ENCODE measurements around the gene RNU1-4. TPM values are rescaled to one million over a fixed set of nuclear protein-coding genes. Genes with fewer than 3 reads are reported as not detected.
"Not testable (repeated sequence)": the region's sequence is repeated elsewhere in the genome, so short reads cannot be mapped to it uniquely, and the experiment has no call there.

The RNU1-4 gene
- total RNA-seq, 4 donors from 2014 or later = under 0.01 TPM; not detected in 2

DNA sequence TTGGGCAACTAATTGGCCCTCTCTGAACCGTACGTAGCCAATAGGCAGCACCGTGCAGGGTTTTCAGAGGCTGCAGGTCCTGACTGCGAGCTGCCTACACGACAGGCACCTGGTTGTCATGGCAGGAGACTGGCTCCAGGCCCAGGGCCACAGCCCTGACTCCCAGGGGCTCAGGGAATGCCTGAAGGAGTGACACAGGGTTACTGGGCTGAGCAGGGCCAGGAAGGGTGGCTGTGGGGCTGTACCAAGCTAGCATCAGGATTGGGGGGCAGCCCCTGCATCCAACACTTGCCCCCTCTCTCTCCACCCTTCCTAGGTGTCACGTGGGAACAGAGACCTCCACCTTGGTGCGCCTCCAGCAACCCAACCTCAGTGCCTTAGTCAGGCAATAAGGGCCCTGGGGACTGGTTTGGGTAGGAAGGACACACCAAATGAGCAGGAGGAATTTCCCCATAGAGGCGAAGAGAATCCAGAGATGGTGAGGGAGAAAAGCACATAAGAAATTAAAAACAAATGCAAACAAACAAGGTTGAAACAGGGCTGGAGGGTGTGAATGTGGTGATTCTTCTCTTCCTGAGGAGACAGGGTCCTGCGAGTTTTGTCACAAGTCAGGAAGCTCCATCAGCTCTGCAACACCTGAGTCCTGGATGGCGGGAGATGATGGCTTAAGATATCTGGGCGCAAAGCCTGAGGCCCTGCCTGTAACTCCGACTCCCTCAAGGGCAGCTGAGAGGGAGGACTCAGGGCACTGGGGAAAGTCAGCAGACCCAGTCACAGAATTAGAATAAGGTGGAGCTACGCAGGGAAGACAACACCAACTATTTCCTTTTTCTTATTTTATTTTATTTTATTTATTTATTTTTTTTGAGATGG is 19.7 kb upstream of the RNU1-4 start:
- Histone ChIP-seq H3K4me3 (no peak overlapping the region), H3K27me3 (peaks cover 0 to 70% (median 13%) of the 10 kb centered on the region in 4 donors), H3K36me3 (no peaks in the 10 kb centered on the region), H3K9me3 (no peaks in the 10 kb centered on the region), H3K27ac (replicated peaks in 1 of 4) (no peak overlapping the region), H3K4me1 (no peaks in the 10 kb centered on the region)
- intact Hi-C loops (cut with DNase I) = loop anchor here (10.0 kb wide), 1 partner anchor 204 kb away; the partner anchor contains the start of gene CROCC
- 89% methylated on average over 13 of the region's 13 CpGs for WGBS
- DNase-seq (ENCODE audit: extremely low spot score) = peak; percentile 93
- TF ChIP-seq EP300 (IDR thresholded peaks at IDR 0.05) (no peak), POLR2A (IDR thresholded peaks at IDR 0.05; ENCODE audit: low read depth) (no peak)
- TF ChIP-seq, protein P1, sequence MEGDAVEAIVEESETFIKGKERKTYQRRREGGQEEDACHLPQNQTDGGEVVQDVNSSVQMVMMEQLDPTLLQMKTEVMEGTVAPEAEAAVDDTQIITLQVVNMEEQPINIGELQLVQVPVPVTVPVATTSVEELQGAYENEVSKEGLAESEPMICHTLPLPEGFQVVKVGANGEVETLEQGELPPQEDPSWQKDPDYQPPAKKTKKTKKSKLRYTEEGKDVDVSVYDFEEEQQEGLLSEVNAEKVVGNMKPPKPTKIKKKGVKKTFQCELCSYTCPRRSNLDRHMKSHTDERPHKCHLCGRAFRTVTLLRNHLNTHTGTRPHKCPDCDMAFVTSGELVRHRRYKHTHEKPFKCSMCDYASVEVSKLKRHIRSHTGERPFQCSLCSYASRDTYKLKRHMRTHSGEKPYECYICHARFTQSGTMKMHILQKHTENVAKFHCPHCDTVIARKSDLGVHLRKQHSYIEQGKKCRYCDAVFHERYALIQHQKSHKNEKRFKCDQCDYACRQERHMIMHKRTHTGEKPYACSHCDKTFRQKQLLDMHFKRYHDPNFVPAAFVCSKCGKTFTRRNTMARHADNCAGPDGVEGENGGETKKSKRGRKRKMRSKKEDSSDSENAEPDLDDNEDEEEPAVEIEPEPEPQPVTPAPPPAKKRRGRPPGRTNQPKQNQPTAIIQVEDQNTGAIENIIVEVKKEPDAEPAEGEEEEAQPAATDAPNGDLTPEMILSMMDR (IDR thresholded peaks at IDR 0.05) = no peak

DNA sequence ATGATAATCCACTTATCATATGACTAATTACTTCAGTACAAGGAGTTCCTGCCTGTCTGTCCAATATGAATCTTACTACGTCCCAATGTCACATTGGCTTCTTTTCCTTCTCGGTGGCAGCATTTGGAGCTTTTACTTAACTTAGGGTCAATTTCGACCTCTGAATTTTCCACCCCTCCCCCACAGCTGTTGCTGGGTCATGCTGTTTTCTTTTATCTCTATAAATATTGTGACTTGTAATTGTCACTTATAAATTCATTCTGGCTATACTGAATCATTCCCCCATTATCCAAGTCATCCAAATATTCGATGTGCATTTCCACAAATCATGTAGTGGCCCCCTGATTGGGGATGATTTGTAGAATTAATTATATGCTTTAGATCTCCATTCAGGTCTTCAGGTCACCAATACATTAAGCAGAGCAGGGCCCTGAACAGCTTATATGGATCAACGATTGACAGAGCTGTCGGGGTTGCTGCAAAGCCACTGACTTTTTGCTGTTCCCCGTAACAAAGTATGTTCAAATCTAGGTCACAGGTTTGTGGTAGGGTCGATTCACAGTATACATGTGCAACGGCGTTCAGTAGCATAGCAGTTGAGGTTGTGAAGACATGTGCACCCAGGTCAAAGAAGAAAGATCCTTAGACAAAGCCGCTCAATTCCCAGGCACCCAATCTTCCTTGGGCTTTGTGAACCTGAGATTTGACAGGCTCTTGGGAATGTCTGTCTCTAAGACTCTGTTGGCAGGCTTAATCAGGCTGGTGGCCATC is 18.3 kb upstream of the RNU1-4 start:
- H3K4me3 ChIP-seq = no peak overlapping the region
- WGBS = 72% methylated on average over 11 of the region's 11 CpGs
- intact Hi-C loops (cut with DNase I) = loop anchor here (10.0 kb wide), 1 partner anchor 203 kb away; the partner anchor contains the start of gene CROCC
- no peaks in the 10 kb centered on the region for H3K9me3 ChIP-seq
- H3K36me3 ChIP-seq = no peaks in the 10 kb centered on the region
- peak; percentile 92 for DNase-seq (ENCODE audit: extremely low spot score)
- no peak overlapping the region for H3K27ac ChIP-seq (replicated peaks in 1 of 4)
- peaks cover 0 to 62% (median 13%) of the 10 kb centered on the region in 4 donors for H3K27me3 ChIP-seq
- no peaks in the 10 kb centered on the region for H3K4me1 ChIP-seq
- TF ChIP-seq EP300 (IDR thresholded peaks at IDR 0.05) (no peak), POLR2AphosphoS5 (IDR thresholded peaks at IDR 0.05) (no peak), POLR2A (IDR thresholded peaks at IDR 0.05; ENCODE audit: low read depth) (no peak)
- TF ChIP-seq, protein P1 (IDR thresholded peaks at IDR 0.05) = no peak

DNA sequence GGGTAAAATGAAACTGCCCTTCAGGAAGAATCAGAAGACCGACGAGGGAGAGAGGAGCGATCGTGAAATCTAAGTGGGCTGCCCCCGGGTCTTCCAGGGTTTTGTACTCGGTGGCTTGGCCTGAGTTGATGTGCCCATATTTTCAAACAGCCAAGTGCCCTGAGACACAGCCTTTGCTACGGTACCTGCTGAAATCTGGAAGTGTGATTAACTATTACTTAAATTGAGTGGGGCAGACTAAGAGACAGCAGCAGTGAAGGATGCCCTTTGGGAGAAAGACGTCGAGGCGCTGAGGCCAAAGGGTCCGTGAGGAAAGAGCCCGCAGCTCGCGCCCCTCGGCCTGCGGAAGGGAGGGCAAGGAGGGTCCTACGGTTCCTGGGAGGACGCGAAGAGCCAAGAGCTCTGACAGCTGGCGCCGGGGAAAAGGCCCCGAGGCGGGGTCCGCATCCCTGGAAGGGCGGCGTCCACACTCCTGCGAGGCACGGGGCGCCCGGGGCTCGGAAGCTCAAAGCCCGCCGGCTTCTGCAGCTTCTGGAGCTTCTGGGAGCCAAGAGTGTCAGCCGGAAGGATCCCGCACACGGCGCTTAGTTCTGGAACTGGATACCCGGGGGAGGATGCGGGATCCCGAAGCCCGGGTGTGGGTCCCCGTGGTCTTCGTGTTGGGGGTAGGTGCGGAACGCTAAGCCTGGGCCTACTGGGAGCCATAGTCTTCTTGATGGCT is 15.4 kb upstream of the RNU1-4 start:
- intact Hi-C loops (cut with DNase I) = loop anchor here (10.0 kb wide), 1 partner anchor 200 kb away; the partner anchor contains the start of gene CROCC
- Histone ChIP-seq H3K9me3 (no peaks in the 10 kb centered on the region), H3K4me1 (no peaks in the 10 kb centered on the region), H3K36me3 (no peaks in the 10 kb centered on the region), H3K4me3 (no peak overlapping the region), H3K27ac (replicated peaks in 1 of 4) (no peak overlapping the region), H3K27me3 (peaks cover 0 to 47% (median 12%) of the 10 kb centered on the region in 4 donors)
- 74% methylated on average over 45 of the region's 45 CpGs for WGBS
- DNase-seq (ENCODE audit: extremely low spot score) = peak; percentile 94
- TF ChIP-seq EP300 (IDR thresholded peaks at IDR 0.05) (no peak), POLR2AphosphoS5 (IDR thresholded peaks at IDR 0.05) (no peak), POLR2A (IDR thresholded peaks at IDR 0.05; ENCODE audit: low read depth) (no peak)
- TF ChIP-seq, protein P1 (IDR thresholded peaks at IDR 0.05) = no peak

DNA sequence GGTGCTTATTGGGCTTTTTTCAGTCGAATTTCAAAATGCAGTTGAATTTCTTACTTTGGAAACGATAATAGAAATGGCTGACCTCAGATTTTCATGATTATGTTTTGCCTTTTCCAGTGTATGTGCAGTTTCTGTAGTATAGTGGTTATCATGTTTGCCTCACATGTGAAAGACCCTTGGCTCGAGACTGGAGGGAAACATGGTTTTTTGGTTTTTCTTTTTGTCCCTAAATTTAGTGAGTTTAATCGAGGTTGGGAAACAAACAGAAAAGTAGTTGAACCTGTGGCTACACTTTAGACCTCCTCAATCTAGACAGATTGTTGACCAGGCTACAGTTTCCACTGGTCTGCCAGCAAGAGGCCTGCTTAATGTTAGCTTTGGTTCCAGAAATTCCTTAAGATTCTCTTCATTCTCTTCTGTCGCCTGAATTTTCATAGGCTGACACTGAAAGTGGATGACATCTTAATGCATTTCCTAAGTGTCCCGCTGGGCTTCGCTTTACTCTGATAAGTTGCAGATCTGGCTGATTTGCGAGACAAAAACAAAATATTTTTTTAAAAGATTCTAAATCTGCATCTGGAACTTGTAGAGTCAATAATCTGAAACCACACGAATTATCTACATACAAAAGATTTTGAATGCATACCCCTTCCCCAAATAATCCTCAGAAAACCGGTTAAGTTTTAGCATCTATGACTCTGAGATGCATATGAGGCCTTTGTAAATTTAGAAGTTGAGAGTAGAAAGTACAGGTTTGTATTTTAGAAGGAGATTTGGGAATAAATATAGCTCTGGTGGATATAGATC is 14.7 kb upstream of the RNU1-4 start:
- H3K4me1 ChIP-seq; H3K4me3 ChIP-seq; H3K27ac ChIP-seq (replicated peaks in 1 of 4); H3K9me3 ChIP-seq; H3K36me3 ChIP-seq: not testable (repeated sequence)
- H3K27me3 ChIP-seq = peaks cover 0 to 40% (median 12%) of the 10 kb centered on the region in 4 donors
- DNase-seq (ENCODE audit: extremely low spot score) = peak; percentile 92
- intact Hi-C loops (cut with DNase I) = loop anchor here (10.0 kb wide), 1 partner anchor 199 kb away; the partner anchor contains the start of gene CROCC
- 76% methylated on average over 10 of the region's 10 CpGs for WGBS
